ENCODE data around the gene TMEM37. TPM values are rescaled to one million over a fixed set of nuclear protein-coding genes. Genes with fewer than 3 reads are reported as not detected.

TMEM37 gene
- total RNA-seq, 1 experiment from 2014 or later = 2.3 TPM

GRCh38 chr2:119397196-119397595 lies 34.5 kb upstream of the TMEM37 start:
- DNase-seq (ENCODE audit: low read depth, low spot score) (no peak), ATAC-seq (no peak)
- POLR2A ChIA-PET = no interaction called here
- Histone ChIP-seq H3K4me3 (replicated peaks in 1 of 2; ENCODE audit: low read depth in 1 of 2, low read length in 2 of 2) (no peak overlapping the region), H3K9ac (ENCODE audit: low read length) (no peak overlapping the region), H3K79me2 (ENCODE audit: insufficient read depth, low read length) (no peaks in the 10 kb centered on the region), H2AFZ (ENCODE audit: low read depth, low read length, poor library complexity, severe bottlenecking) (no peak overlapping the region), H3K27me3 (ENCODE audit: insufficient read depth, low read length) (no peaks in the 10 kb centered on the region), H4K20me1 (ENCODE audit: insufficient read depth) (no peaks in the 10 kb centered on the region), H3K4me2 (ENCODE audit: low read length) (no peak overlapping the region), H3K36me3 (ENCODE audit: control insufficient read depth in 1 of 2, insufficient read depth in 2 of 2, low read length in 2 of 2) (no peaks in the 10 kb centered on the region), H3K4me1 (ENCODE audit: control insufficient read depth in 1 of 2, insufficient read depth in 2 of 2, low read length in 2 of 2) (peaks cover 3 to 13% of the 10 kb centered on the region in 2 experiments; a peak in 3 of 4 replicates), H3K9me3 (ENCODE audit: control insufficient read depth in 1 of 2, insufficient read depth in 1 of 2, low read depth in 1 of 2, low read length in 2 of 2) (no peaks in the 10 kb centered on the region), H3K9me2 (ENCODE audit: insufficient read depth) (no peaks in the 10 kb centered on the region), H3K27ac (ENCODE audit: low read depth, low read length) (no peak overlapping the region)
- no TSS peak for BruUV-seq (replicated peaks)
- intact Hi-C loops (cut with micrococcal nuclease) = no loop called here
- TF ChIP-seq TCF7L2 (IDR thresholded peaks at IDR 0.05; ENCODE audit: borderline replicate concordance, extremely low read depth, insufficient read depth, insufficient read length) = no peak
- TF ChIP-seq ATF3 (IDR thresholded peaks at IDR 0.05) = no peak
- TF ChIP-seq SIN3A (IDR thresholded peaks at IDR 0.05; ENCODE audit: low read depth) = no peak
- no peak for TF ChIP-seq CTCF (IDR thresholded peaks at IDR 0.05 in 2 of 3, conservative IDR thresholded peaks at IDR 0.05 in 1 of 3; ENCODE audit: borderline replicate concordance in 1 of 3, insufficient read depth in 1 of 3, low read depth in 2 of 3, low read length in 2 of 3)
- no peak for TF ChIP-seq RAD21 (IDR thresholded peaks at IDR 0.05; ENCODE audit: low read depth)
- RAD21 ChIA-PET (ENCODE audit: low non-redundant PET in 1 of 2, low total read pairs in 2 of 2, uncharacterized antibody in 2 of 2, unreplicated experiment in 2 of 2) = no interaction called here
- CTCF ChIA-PET = no interaction called here

- no peak overlapping the region for H3K4me3 ChIP-seq (replicated peaks in 1 of 2; ENCODE audit: low read depth in 1 of 2, low read length in 2 of 2)
Observed at GRCh38 chr2:119402106-119402505, 29.5 kb upstream of the TMEM37 start.

More at GRCh38 chr2:119402106-119402505, 29.5 kb upstream of the TMEM37 start:
- intact Hi-C loops (cut with micrococcal nuclease) = no loop called here
- ChIA-PET RAD21 (ENCODE audit: low non-redundant PET in 1 of 2, low total read pairs in 2 of 2, uncharacterized antibody in 2 of 2, unreplicated experiment in 2 of 2) (no interaction called here), POLR2A (no interaction called here), CTCF (no interaction called here)
- TF ChIP-seq REST (IDR thresholded peaks at IDR 0.05; ENCODE audit: low read depth) (no peak), POLR2A (IDR thresholded peaks at IDR 0.05; ENCODE audit: borderline replicate concordance, extremely low read depth, insufficient read depth, insufficient read length) (no peak), FOSL1 (IDR thresholded peaks at IDR 0.05; ENCODE audit: low read depth) (no peak), CEBPB (IDR thresholded peaks at IDR 0.05; ENCODE audit: low read depth) (no peak), ELF1 (IDR thresholded peaks at IDR 0.05; ENCODE audit: borderline replicate concordance, low read depth) (no peak)
- DNase-seq (ENCODE audit: low read depth, low spot score) = no peak
- H2AFZ ChIP-seq (ENCODE audit: low read depth, low read length, poor library complexity, severe bottlenecking) = no peak overlapping the region
- no peak overlapping the region for H3K9ac ChIP-seq (ENCODE audit: low read length)
- no peak for ATAC-seq
- no peaks in the 10 kb centered on the region for H3K36me3 ChIP-seq (ENCODE audit: control insufficient read depth in 1 of 2, insufficient read depth in 2 of 2, low read length in 2 of 2)
- H3K9me3 ChIP-seq (ENCODE audit: control insufficient read depth in 1 of 2, insufficient read depth in 1 of 2, low read depth in 1 of 2, low read length in 2 of 2) = no peaks in the 10 kb centered on the region
- no peak overlapping the region for H3K27ac ChIP-seq (ENCODE audit: low read depth, low read length)
- H3K27me3 ChIP-seq (ENCODE audit: insufficient read depth, low read length) = no peaks in the 10 kb centered on the region
- H3K4me2 ChIP-seq (ENCODE audit: low read length) = no peak overlapping the region
- no TSS peak for BruUV-seq (replicated peaks)
- no peaks in the 10 kb centered on the region for H3K79me2 ChIP-seq (ENCODE audit: insufficient read depth, low read length)
- H4K20me1 ChIP-seq (ENCODE audit: insufficient read depth) = no peaks in the 10 kb centered on the region
- H3K4me1 ChIP-seq (ENCODE audit: control insufficient read depth in 1 of 2, insufficient read depth in 2 of 2, low read length in 2 of 2) = peaks cover 3 to 13% of the 10 kb centered on the region in 2 experiments; a peak in 3 of 4 replicates
- H3K9me2 ChIP-seq (ENCODE audit: insufficient read depth) = no peaks in the 10 kb centered on the region

All from HCT116 (cell line).